Smooth muscle cell of bladder (primary cell): ENCODE results near the gene MME. TPM values are rescaled to one million over a fixed set of nuclear protein-coding genes. Genes with fewer than 3 reads are reported as not detected.

Experiments
- total RNA-seq: library from RNA; depleted of rRNA; stranded (reverse); fragments of >200 nt; gene quantifications from 2 replicates; pipeline ENCODE4 v1.2.3, GENCODE V29; 2014

Gene MME
- total RNA-seq, result 603 and 789 TPM in 2 replicates

GRCh38 chr3:155079746-155080487 is at the start of gene MME:
Gene MME (plus strand): TSS chr3:155080319. CDS start chr3:155084168, 3,849 bp downstream.

Other genes with a start within 250 kb of the MME start
- gene STRIT1, start 213.4 kb downstream of the MME start, total RNA-seq, result not detected in 2 replicates